ENCODE data around the gene BRCA2. TPM values are rescaled to one million over a fixed set of nuclear protein-coding genes. Genes with fewer than 3 reads are reported as not detected.

Gene BRCA2
- total RNA-seq, 1 experiment from 2014 or later: 16.8 TPM

DNA sequence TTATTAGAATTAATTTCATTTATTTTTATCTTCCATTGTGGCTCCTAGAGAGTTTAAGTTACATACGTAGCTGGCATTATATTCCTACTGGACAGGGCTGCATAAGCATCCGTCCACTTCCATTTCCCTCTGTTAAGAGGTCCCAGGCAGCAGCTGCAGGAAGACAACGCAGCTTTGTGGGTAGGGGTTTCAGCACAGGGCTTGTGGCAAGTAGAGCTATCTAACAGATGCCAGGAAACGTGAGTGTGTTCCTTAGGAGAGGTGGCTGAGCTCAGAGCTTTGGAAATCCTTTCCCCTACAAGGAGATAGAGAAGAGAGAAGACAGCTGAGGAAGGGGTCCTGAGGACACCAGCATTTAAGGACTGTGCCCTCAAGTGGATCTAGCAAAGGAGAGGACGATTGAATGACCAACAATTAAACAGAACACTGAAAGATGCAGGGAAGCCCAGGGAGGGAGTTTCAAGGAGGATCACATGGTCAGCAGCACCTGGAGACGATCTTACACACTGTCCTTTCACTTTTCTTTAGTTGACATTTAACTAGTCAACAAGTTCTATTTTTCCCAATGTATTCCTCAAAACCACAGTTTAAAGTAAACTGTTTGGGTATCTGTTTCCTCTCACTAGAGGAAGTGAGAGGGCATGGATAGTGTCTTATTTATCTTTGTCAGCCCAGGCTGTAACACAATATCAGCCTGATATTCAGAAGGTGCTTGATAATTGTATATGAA is 114.9 kb downstream of the BRCA2 start:
- ATAC-seq: no peak
- POLR2A ChIA-PET (ENCODE audit: unreplicated experiment): no interaction called here

GRCh38 chr13:32431361-32431760 is 116.1 kb downstream of the BRCA2 start:
- Histone ChIP-seq H3K27ac (ENCODE audit: low read length) (no peak overlapping the region), H4K20me1 (ENCODE audit: low read length) (no peaks in the 10 kb centered on the region), H3K36me3 (ENCODE audit: low read depth, low read length) (no peaks in the 10 kb centered on the region), H3K9me2 (replicated peaks; ENCODE audit: low read length) (no peaks in the 10 kb centered on the region), H2AFZ (ENCODE audit: low read length) (no peak overlapping the region), H3K27me3 (ENCODE audit: low read length) (no peaks in the 10 kb centered on the region), H3K4me3 (ENCODE audit: low read length) (no peak overlapping the region), H3K79me2 (ENCODE audit: low read length) (no peaks in the 10 kb centered on the region), H3K9ac (ENCODE audit: low read length) (no peak overlapping the region), H3K4me1 (ENCODE audit: insufficient read depth, low read length) (peaks cover 6% of the 10 kb centered on the region; the same call in 1 of the 2 replicates), H3K9me3 (ENCODE audit: low read length) (no peaks in the 10 kb centered on the region), H3F3A (ENCODE audit: low read length, unreplicated experiment) (no peaks in the 10 kb centered on the region), H3K4me2 (ENCODE audit: low read length) (no peak overlapping the region)
- TF ChIP-seq EZH2 (IDR thresholded peaks at IDR 0.05; ENCODE audit: low read length, unreplicated experiment) (no peak), EZH2phosphoT487 (IDR thresholded peaks at IDR 0.05; ENCODE audit: borderline replicate concordance, low read length) (no peak)
- TF ChIP-seq, protein P1, sequence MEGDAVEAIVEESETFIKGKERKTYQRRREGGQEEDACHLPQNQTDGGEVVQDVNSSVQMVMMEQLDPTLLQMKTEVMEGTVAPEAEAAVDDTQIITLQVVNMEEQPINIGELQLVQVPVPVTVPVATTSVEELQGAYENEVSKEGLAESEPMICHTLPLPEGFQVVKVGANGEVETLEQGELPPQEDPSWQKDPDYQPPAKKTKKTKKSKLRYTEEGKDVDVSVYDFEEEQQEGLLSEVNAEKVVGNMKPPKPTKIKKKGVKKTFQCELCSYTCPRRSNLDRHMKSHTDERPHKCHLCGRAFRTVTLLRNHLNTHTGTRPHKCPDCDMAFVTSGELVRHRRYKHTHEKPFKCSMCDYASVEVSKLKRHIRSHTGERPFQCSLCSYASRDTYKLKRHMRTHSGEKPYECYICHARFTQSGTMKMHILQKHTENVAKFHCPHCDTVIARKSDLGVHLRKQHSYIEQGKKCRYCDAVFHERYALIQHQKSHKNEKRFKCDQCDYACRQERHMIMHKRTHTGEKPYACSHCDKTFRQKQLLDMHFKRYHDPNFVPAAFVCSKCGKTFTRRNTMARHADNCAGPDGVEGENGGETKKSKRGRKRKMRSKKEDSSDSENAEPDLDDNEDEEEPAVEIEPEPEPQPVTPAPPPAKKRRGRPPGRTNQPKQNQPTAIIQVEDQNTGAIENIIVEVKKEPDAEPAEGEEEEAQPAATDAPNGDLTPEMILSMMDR (conservative IDR thresholded peaks at IDR 0.05; ENCODE audit: low read depth, low read length): no peak
- ChIA-PET CTCF (no interaction called here), POLR2A (ENCODE audit: unreplicated experiment) (no interaction called here)
- no peak for DNase-seq
- no peak for ATAC-seq
- no TSS peak for BruUV-seq (replicated peaks)
- intact Hi-C loops (cut with micrococcal nuclease): no loop called here

More for the DNA sequence above, 114.9 kb downstream of the BRCA2 start:
- BruUV-seq (replicated peaks): no TSS peak
- no peaks in the 10 kb centered on the region for H3K36me3 ChIP-seq (ENCODE audit: low read depth, low read length)
- no peak overlapping the region for H3K27ac ChIP-seq (ENCODE audit: low read length)
- no peaks in the 10 kb centered on the region for H3K27me3 ChIP-seq (ENCODE audit: low read length)
- no peak overlapping the region for H3K9ac ChIP-seq (ENCODE audit: low read length)
- no peaks in the 10 kb centered on the region for H3K79me2 ChIP-seq (ENCODE audit: low read length)
- peaks cover 8% of the 10 kb centered on the region; the same call in 1 of the 2 replicates for H3K4me1 ChIP-seq (ENCODE audit: insufficient read depth, low read length)
- TF ChIP-seq EZH2 (IDR thresholded peaks at IDR 0.05; ENCODE audit: low read length, unreplicated experiment) (no peak), EZH2phosphoT487 (IDR thresholded peaks at IDR 0.05; ENCODE audit: borderline replicate concordance, low read length) (no peak)
- TF ChIP-seq, protein P1 (conservative IDR thresholded peaks at IDR 0.05; ENCODE audit: low read depth, low read length): no peak
- H3K4me2 ChIP-seq (ENCODE audit: low read length): no peak overlapping the region
- DNase-seq: no peak
- no peak overlapping the region for H2AFZ ChIP-seq (ENCODE audit: low read length)
- H3F3A ChIP-seq (ENCODE audit: low read length, unreplicated experiment): no peaks in the 10 kb centered on the region
- no peaks in the 10 kb centered on the region for H4K20me1 ChIP-seq (ENCODE audit: low read length)
- H3K9me2 ChIP-seq (replicated peaks; ENCODE audit: low read length): no peaks in the 10 kb centered on the region
- H3K4me3 ChIP-seq (ENCODE audit: low read length): no peak overlapping the region
- intact Hi-C loops (cut with micrococcal nuclease): no loop called here
- H3K9me3 ChIP-seq (ENCODE audit: low read length): no peaks in the 10 kb centered on the region
- CTCF ChIA-PET: no interaction called here

DNA sequence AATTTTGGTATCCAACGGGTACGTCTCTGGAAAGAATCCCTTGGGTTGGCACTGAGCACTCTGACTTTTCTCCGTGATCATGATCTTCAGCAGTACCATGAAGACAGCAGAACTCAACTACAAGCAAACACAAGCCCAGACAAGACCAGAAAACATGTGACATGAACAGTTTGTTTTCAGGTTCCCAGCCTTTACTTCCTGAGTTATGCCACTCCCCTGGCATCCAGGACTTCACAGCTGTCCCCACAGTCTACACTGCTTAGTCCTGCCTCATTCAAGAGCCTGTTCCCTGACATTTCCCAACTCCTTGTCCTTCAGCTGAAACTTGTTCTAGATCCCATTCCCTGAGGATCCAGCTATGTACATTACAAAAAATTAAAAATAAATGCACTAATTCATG is 117.5 kb downstream of the BRCA2 start:
- no TSS peak for BruUV-seq (replicated peaks)
- POLR2A ChIA-PET (ENCODE audit: unreplicated experiment): no interaction called here

More for the DNA sequence above, 117.5 kb downstream of the BRCA2 start:
- ATAC-seq: no peak
- Histone ChIP-seq H2AFZ (ENCODE audit: low read length) (no peak overlapping the region), H3K4me1 (ENCODE audit: insufficient read depth, low read length) (no peaks in the 10 kb centered on the region), H3F3A (ENCODE audit: low read length, unreplicated experiment) (no peaks in the 10 kb centered on the region), H3K79me2 (ENCODE audit: low read length) (no peaks in the 10 kb centered on the region), H3K4me2 (ENCODE audit: low read length) (no peak overlapping the region), H3K4me3 (ENCODE audit: low read length) (no peak overlapping the region), H3K27me3 (ENCODE audit: low read length) (no peaks in the 10 kb centered on the region), H3K9me2 (replicated peaks; ENCODE audit: low read length) (no peaks in the 10 kb centered on the region), H3K36me3 (ENCODE audit: low read depth, low read length) (no peaks in the 10 kb centered on the region), H3K9me3 (ENCODE audit: low read length) (no peaks in the 10 kb centered on the region), H3K27ac (ENCODE audit: low read length) (no peak overlapping the region), H3K9ac (ENCODE audit: low read length) (no peak overlapping the region), H4K20me1 (ENCODE audit: low read length) (no peaks in the 10 kb centered on the region)
- CTCF ChIA-PET: no interaction called here
- intact Hi-C loops (cut with micrococcal nuclease): no loop called here
- TF ChIP-seq EZH2 (IDR thresholded peaks at IDR 0.05; ENCODE audit: low read length, unreplicated experiment): no peak
- no peak for TF ChIP-seq EZH2phosphoT487 (IDR thresholded peaks at IDR 0.05; ENCODE audit: borderline replicate concordance, low read length)
- TF ChIP-seq, protein P1 (conservative IDR thresholded peaks at IDR 0.05; ENCODE audit: low read depth, low read length): no peak
- DNase-seq: no peak

Data from PC-3 (cell line).